Esophagus squamous epithelium (tissue), 4 donors: ENCODE data around the gene SDK2.

Experiments used
- POLR2A ChIP-seq, 4 donors: fragments of 450-650 bp; IDR thresholded peaks; one replicate each; pipeline ENCODE4 v1.6.1; 2017; ENCODE audit warnings: antibody characterized with exemption in 4 of 4, mild to moderate bottlenecking in 4 of 4, moderate library complexity in 3 of 4
- TF ChIP-seq, protein P1 (sequence below), 6 experiments: fragments of 450-650 bp in 4 of 6; fragments of 200-600 bp in 2 of 6; sonication (generic) in 2 of 6; IDR thresholded peaks; one replicate each; pipeline ENCODE4 v1.5.1; 2016 to 2019; ENCODE audit warnings: antibody characterized with exemption in 6 of 6, mild to moderate bottlenecking in 4 of 6, moderate library complexity in 4 of 6

DNA sequence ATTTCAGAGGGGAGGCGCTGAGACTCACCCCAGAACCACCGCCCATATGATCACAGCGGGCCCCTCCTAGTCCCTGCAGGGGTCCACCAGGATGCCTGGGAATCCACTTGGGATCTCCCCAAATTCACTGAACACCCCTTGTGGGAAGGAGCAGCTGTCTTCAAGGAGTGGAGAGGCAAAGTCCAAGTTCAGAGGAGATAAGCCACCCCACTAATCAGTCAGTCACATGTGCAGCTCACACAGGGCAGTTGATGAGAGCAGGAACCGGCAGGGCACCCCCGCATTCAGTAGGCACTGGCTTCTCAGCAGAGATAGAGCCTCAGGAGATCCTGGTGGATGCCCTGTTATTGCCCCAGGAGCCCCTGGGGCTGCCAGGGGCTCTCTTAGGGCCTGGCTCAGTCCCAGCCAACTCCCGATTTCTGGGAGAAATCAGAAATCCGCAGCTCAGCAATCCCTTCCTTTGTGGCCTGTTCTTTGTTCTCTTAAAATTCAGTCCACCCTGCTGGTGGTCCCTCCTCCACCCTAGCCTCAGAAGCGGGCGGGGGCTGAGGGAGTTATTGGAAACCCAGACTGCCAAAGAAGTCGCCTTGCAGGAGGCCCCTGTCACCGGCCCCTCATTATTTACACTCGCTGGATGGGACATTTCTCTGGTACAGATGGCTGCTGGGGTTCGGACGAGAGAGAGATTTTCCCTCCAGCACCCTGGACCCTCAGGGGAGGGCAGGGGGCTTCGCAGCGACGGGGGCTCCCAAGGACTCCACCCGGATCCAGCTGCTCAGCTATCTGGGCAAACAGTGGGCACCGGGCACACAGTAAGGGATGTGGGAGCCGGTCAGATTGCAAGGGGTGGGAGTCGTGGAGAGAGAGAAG is 334.3 kb downstream of the SDK2 start:
- TF ChIP-seq, protein P1, sequence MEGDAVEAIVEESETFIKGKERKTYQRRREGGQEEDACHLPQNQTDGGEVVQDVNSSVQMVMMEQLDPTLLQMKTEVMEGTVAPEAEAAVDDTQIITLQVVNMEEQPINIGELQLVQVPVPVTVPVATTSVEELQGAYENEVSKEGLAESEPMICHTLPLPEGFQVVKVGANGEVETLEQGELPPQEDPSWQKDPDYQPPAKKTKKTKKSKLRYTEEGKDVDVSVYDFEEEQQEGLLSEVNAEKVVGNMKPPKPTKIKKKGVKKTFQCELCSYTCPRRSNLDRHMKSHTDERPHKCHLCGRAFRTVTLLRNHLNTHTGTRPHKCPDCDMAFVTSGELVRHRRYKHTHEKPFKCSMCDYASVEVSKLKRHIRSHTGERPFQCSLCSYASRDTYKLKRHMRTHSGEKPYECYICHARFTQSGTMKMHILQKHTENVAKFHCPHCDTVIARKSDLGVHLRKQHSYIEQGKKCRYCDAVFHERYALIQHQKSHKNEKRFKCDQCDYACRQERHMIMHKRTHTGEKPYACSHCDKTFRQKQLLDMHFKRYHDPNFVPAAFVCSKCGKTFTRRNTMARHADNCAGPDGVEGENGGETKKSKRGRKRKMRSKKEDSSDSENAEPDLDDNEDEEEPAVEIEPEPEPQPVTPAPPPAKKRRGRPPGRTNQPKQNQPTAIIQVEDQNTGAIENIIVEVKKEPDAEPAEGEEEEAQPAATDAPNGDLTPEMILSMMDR (IDR thresholded peaks at IDR 0.05): no peak
- TF ChIP-seq POLR2A (IDR thresholded peaks at IDR 0.05): no peak
